Adrenal gland (tissue), 5 donors: ENCODE results near the gene CLEC4G.

ENCODE experiments used
- CTCF ChIP-seq, 6 experiments: fragments of 450-650 bp in 4 of 6; fragments of 200-600 bp in 2 of 6; sonication (generic) in 1 of 6; IDR thresholded peaks; 1 replicate in 5 of 6; 2 replicates in 1 of 6; pipeline versions ENCODE4 v1.5.1 to v1.8.0; 2016 to 2021; ENCODE audit warnings: antibody characterized with exemption in 6 of 6, mild to moderate bottlenecking in 2 of 6, moderate library complexity in 1 of 6
- POLR2A ChIP-seq, 2 donors: fragments of 450-650 bp; IDR thresholded peaks; one replicate each; pipeline ENCODE4 v1.6.1; 2017; ENCODE audit warnings: antibody characterized with exemption in 2 of 2, mild to moderate bottlenecking in 2 of 2, moderate library complexity in 1 of 2
- donor health status: DM: no; HTN: no; CAD: no.

GRCh38 chr19:7706955-7707456 is 24.9 kb downstream of the CLEC4G start:
- TF ChIP-seq CTCF (IDR thresholded peaks at IDR 0.05) (no peak), POLR2A (IDR thresholded peaks at IDR 0.05) (no peak)
